OCI-LY3 (cell line): ENCODE data around the gene PDCD2L.

Experiments
- EZH2phosphoT487 ChIP-seq: fragments of 200-600 bp; shearing (Covaris generic); IDR thresholded peaks from 2 replicates; pipeline ENCODE4 v1.6.1; 2018; ENCODE audit warnings: antibody characterized with exemption, mixed run types, low read depth
- TF ChIP-seq, protein P1 (sequence below): fragments of 200-600, 300-600 bp; sonication (generic); IDR thresholded peaks from 2 replicates; pipeline ENCODE4 v1.5.1; 2014; ENCODE audit warnings: antibody characterized with exemption, low read length, low read depth

DNA sequence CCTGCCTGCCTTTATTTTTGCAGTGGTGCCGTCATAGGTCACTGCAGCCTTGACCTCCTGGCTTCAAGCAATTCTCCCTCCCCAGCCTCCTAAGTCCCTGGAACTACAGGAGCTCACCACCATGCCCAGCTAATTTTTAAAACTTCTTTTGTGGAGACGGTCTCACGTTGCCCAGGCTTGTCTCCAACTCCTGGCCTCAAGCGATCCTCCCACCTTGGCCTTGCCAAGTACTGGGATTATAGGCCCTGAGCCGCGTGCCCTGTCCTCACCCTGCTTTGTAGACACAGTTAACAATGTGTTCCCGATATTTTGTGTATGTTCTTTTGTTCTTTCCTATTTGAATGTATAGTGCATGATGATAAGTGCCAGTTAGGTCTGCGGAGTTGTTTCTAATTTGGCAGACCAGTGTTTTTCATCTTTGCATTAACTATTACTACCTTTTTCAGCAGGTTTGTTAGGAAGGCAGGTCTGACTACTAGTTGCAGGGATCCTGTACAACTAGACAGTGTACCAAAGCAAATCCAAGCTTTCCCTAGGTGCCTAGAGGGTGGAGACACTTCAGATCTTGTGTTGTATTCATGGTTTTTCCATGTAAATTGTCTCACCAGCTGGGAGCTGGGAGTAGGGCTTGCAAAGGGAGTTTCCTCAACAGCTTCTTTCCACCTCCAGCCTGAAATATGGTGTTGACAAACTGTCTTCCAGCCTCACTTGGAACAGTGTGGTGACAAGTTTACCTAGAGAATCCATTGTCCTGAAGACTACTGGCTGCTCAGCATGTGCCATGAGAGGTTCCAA, 67.9 kb downstream of the PDCD2L start:
- TF ChIP-seq, protein P1, sequence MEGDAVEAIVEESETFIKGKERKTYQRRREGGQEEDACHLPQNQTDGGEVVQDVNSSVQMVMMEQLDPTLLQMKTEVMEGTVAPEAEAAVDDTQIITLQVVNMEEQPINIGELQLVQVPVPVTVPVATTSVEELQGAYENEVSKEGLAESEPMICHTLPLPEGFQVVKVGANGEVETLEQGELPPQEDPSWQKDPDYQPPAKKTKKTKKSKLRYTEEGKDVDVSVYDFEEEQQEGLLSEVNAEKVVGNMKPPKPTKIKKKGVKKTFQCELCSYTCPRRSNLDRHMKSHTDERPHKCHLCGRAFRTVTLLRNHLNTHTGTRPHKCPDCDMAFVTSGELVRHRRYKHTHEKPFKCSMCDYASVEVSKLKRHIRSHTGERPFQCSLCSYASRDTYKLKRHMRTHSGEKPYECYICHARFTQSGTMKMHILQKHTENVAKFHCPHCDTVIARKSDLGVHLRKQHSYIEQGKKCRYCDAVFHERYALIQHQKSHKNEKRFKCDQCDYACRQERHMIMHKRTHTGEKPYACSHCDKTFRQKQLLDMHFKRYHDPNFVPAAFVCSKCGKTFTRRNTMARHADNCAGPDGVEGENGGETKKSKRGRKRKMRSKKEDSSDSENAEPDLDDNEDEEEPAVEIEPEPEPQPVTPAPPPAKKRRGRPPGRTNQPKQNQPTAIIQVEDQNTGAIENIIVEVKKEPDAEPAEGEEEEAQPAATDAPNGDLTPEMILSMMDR: no peak
- no peak for TF ChIP-seq EZH2phosphoT487
